HL-60 (cell line): Measurements from ENCODE around the gene CPT1B.

Source experiments
- CTCF ChIP-seq: IDR thresholded peaks from one replicate; pipeline ENCODE4 v1.5.1; 2011; ENCODE audit warnings: low read length, control low read depth, inconsistent platforms; ENCODE audit not compliant: insufficient read depth
- GABPA ChIP-seq: IDR thresholded peaks from 2 replicates; pipeline ENCODE4 v1.6.1; 2012; ENCODE audit warnings: low read depth
- POLR2AphosphoS5 ChIP-seq: IDR thresholded peaks from 2 replicates; pipeline ENCODE4 v1.6.1; 2012; ENCODE audit warnings: low read depth
- REST ChIP-seq: IDR thresholded peaks from 2 replicates; pipeline ENCODE4 v1.6.1; 2012; ENCODE audit warnings: low read depth; ENCODE audit not compliant: insufficient replicate concordance
- SPI1 ChIP-seq: IDR thresholded peaks from 2 replicates; pipeline ENCODE4 v1.6.1; 2012; ENCODE audit warnings: low read depth, mild to moderate bottlenecking, borderline replicate concordance

- TF ChIP-seq CTCF: no peak
- no peak for TF ChIP-seq POLR2AphosphoS5
- TF ChIP-seq REST: no peak
- no peak for TF ChIP-seq GABPA
- TF ChIP-seq SPI1: no peak
Observed at GRCh38 chr22:50547263-50547985, 30.8 kb downstream of the CPT1B start.
